Measurements from ENCODE around the gene RASGRP1. TPM values are rescaled to one million over a fixed set of nuclear protein-coding genes. Genes with fewer than 3 reads are reported as not detected.

The RASGRP1 gene
- total RNA-seq, 2 donors from 2014 or later, result 1.6 to 2.6 TPM

- no peaks in the 10 kb centered on the region for H3K9me3 ChIP-seq
- no peak for TF ChIP-seq CTCF (IDR thresholded peaks at IDR 0.05)
- no peak overlapping the region for H3K27ac ChIP-seq
- no peaks in the 10 kb centered on the region for H3K4me1 ChIP-seq (ENCODE audit: control insufficient read depth in 1 of 2, low read depth in 2 of 2)
- ATAC-seq (ENCODE audit: insufficient number of reproducible peaks, low FRiP score, low read depth), result no peak
- H3K36me3 ChIP-seq, result no peaks in the 10 kb centered on the region
- no peak for DNase-seq (ENCODE audit: low spot score)
- H3K4me3 ChIP-seq, result no peak overlapping the region
- no peaks in the 10 kb centered on the region for H3K27me3 ChIP-seq (replicated peaks; ENCODE audit: insufficient read depth)
Observed at GRCh38 chr15:38554354-38554753, 10.3 kb downstream of the RASGRP1 start.

- no peak overlapping the region for H3K27ac ChIP-seq
- no peaks in the 10 kb centered on the region for H3K4me1 ChIP-seq (ENCODE audit: control insufficient read depth in 1 of 2, low read depth in 2 of 2)
- no peak for TF ChIP-seq CTCF (IDR thresholded peaks at IDR 0.05)
- H3K4me3 ChIP-seq, result no peak overlapping the region
- no peaks in the 10 kb centered on the region for H3K9me3 ChIP-seq
- no peak for ATAC-seq (ENCODE audit: insufficient number of reproducible peaks, low FRiP score, low read depth)
- no peaks in the 10 kb centered on the region for H3K27me3 ChIP-seq (replicated peaks; ENCODE audit: insufficient read depth)
- DNase-seq (ENCODE audit: low spot score), result no peak
- no peaks in the 10 kb centered on the region for H3K36me3 ChIP-seq
Observed at GRCh38 chr15:38553071-38553470, 11.5 kb downstream of the RASGRP1 start.

- TF ChIP-seq CTCF (IDR thresholded peaks at IDR 0.05), result no peak
- Histone ChIP-seq H3K4me3 (no peak overlapping the region), H3K36me3 (no peaks in the 10 kb centered on the region), H3K9me3 (no peaks in the 10 kb centered on the region), H3K4me1 (ENCODE audit: control insufficient read depth in 1 of 2, low read depth in 2 of 2) (no peaks in the 10 kb centered on the region), H3K27me3 (replicated peaks; ENCODE audit: insufficient read depth) (no peaks in the 10 kb centered on the region), H3K27ac (no peak overlapping the region)
- ATAC-seq (ENCODE audit: insufficient number of reproducible peaks, low FRiP score, low read depth) (no peak), DNase-seq (ENCODE audit: low spot score) (no peak)
Observed at GRCh38 chr15:38551720-38552648, 12.6 kb downstream of the RASGRP1 start.

- no peak overlapping the region for H3K4me3 ChIP-seq
- ATAC-seq (ENCODE audit: insufficient number of reproducible peaks, low FRiP score, low read depth), result no peak
- no peak for TF ChIP-seq CTCF (IDR thresholded peaks at IDR 0.05)
Observed at GRCh38 chr15:38549222-38549621, 15.4 kb downstream of the RASGRP1 start.

GRCh38 chr15:38547255-38547997 lies 17.2 kb downstream of the RASGRP1 start:
- H3K4me1 ChIP-seq (ENCODE audit: control insufficient read depth in 1 of 2, low read depth in 2 of 2), result no peaks in the 10 kb centered on the region
- H3K36me3 ChIP-seq, result no peaks in the 10 kb centered on the region
- H3K27ac ChIP-seq, result no peak overlapping the region
- no peak for TF ChIP-seq CTCF (IDR thresholded peaks at IDR 0.05)
- ATAC-seq (ENCODE audit: insufficient number of reproducible peaks, low FRiP score, low read depth) (no peak), DNase-seq (ENCODE audit: low spot score) (no peak)
- no peaks in the 10 kb centered on the region for H3K9me3 ChIP-seq
- no peaks in the 10 kb centered on the region for H3K27me3 ChIP-seq (replicated peaks; ENCODE audit: insufficient read depth)
- no peak overlapping the region for H3K4me3 ChIP-seq

More at GRCh38 chr15:38549222-38549621, 15.4 kb downstream of the RASGRP1 start:
- Histone ChIP-seq H3K27me3 (replicated peaks; ENCODE audit: insufficient read depth) (no peaks in the 10 kb centered on the region), H3K4me1 (ENCODE audit: control insufficient read depth in 1 of 2, low read depth in 2 of 2) (no peaks in the 10 kb centered on the region), H3K9me3 (no peaks in the 10 kb centered on the region), H3K36me3 (no peaks in the 10 kb centered on the region), H3K27ac (no peak overlapping the region)
- DNase-seq (ENCODE audit: low spot score), result no peak
